C4-2B (cell line): Measurements from ENCODE around the gene FSTL4.
A peak's percentile ranks its signal among the peaks of the same experiment; 100 is the strongest.

Experiments
- H3K27ac ChIP-seq: fragments of 450-650 bp; 2 replicates; pipeline ENCODE4 v1.5.1; 2017
- ZFX ChIP-seq: fragments of 450-650 bp; IDR thresholded peaks from 2 replicates; pipeline ENCODE4 v1.6.1; 2017
- TF ChIP-seq, protein P1 (sequence below): fragments of 450-650 bp; conservative IDR thresholded peaks from 2 replicates; pipeline ENCODE4 v1.5.1; 2017; ENCODE audit warnings: mild to moderate bottlenecking

FSTL4 gene

DNA sequence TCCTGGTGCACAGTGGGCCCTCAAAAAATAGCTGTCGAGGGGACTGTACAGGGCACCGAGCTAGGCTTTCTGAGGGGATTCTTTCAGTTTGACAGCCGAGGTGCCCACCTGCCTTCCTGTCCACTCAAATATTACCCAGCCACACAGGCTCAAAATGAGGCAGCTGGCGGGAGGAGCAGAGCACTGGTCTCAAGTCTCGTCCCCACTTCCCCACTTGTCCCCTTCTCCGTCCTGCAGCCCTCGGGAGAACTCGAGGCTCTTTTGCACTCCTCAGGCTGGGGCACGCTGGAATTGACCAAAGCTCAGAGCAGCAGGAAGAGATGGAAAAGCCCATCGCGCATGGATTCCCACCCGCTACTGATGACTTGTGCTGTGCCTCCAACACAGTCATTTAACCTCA is 375.4 kb downstream of the FSTL4 start:
- no peak overlapping the region for H3K27ac ChIP-seq
- TF ChIP-seq, protein P1, sequence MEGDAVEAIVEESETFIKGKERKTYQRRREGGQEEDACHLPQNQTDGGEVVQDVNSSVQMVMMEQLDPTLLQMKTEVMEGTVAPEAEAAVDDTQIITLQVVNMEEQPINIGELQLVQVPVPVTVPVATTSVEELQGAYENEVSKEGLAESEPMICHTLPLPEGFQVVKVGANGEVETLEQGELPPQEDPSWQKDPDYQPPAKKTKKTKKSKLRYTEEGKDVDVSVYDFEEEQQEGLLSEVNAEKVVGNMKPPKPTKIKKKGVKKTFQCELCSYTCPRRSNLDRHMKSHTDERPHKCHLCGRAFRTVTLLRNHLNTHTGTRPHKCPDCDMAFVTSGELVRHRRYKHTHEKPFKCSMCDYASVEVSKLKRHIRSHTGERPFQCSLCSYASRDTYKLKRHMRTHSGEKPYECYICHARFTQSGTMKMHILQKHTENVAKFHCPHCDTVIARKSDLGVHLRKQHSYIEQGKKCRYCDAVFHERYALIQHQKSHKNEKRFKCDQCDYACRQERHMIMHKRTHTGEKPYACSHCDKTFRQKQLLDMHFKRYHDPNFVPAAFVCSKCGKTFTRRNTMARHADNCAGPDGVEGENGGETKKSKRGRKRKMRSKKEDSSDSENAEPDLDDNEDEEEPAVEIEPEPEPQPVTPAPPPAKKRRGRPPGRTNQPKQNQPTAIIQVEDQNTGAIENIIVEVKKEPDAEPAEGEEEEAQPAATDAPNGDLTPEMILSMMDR: no peak
- TF ChIP-seq ZFX: no peak

DNA sequence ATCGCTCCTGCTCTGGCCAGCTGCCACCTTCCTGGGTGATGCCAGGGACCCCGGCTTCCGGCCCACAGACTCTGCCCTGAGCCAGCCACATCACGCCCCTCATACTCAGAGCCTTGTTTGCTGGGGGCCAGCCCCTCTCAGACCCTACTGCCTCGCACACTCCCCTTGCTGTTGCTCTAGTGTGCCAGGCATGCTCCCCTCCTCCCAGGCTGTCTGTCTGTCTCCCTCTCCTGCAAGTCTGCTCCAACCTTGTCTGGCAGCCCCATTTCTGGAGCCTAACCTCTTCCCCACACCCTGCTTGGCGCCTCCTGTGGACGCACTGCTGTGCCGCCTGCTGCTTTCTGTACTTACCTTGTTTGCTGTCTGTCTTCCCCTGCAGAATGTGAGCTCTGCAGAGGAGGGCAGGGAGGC is 375.8 kb downstream of the FSTL4 start:
- peak overlapping the region; percentile 15; the same call in 1 of the 2 replicates for H3K27ac ChIP-seq
- no peak for TF ChIP-seq ZFX
- TF ChIP-seq, protein P1: no peak; the same call in 1 of the 2 replicates

GRCh38 chr5:133235696-133236426 is 376.5 kb downstream of the FSTL4 start:
- TF ChIP-seq, protein P1: no peak
- no peak for TF ChIP-seq ZFX
- peak overlapping the region; percentile 15; the same call in 1 of the 2 replicates for H3K27ac ChIP-seq

DNA sequence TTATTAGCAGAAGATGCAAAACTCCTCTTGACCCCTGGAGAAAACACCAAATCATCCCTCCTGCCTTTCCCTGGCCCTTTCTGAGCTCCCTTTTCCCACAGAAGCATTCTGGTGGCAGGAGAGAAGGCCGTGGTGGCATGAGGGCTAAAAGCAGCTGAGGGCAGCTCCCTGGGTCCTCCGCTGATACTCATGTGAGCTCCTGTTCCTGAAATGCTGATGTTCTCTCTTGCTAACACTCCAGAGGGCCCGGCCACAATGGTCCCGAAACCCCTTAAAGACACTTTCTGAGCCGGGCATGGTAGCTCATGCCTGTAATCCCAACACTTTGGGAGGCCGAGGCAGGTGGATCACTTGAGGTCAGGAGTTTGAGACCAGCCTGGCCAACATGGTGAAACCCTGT is 377.4 kb downstream of the FSTL4 start:
- TF ChIP-seq, protein P1: no peak
- no peak overlapping the region for H3K27ac ChIP-seq

DNA sequence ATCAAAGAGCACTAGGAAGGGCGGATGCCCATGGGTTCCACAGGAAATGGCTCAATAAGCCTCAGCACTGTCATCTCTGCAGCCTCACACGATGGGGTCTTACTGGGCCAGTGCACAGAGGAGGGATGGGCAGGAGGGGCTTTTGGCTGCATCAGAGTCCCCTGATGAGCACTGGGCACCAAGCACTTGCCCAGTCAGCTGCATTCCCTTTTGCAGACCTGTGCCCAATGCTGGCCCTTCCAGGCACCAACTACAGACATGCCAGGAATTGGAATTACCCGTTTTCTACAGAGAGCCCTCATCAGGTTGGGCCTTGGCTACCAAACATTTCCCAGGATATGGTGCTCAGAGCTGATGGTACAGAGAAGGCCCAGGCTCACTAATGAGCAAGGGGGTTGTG is 378.1 kb downstream of the FSTL4 start:
- H3K27ac ChIP-seq: no peak overlapping the region
- TF ChIP-seq ZFX: no peak
- TF ChIP-seq, protein P1: no peak

- TF ChIP-seq, protein P1: no peak
- no peak for TF ChIP-seq ZFX
- no peak overlapping the region for H3K27ac ChIP-seq
Measured at GRCh38 chr5:133233616-133234015, 378.7 kb downstream of the FSTL4 start.

GRCh38 chr5:133232911-133233310 is 379.4 kb downstream of the FSTL4 start:
- TF ChIP-seq ZFX: no peak
- TF ChIP-seq, protein P1: no peak
- H3K27ac ChIP-seq: no peak overlapping the region
